ENCODE data around the gene NSDHL.
A peak's percentile ranks its signal among the peaks of the same experiment; 100 is the strongest.

The NSDHL gene

DNA sequence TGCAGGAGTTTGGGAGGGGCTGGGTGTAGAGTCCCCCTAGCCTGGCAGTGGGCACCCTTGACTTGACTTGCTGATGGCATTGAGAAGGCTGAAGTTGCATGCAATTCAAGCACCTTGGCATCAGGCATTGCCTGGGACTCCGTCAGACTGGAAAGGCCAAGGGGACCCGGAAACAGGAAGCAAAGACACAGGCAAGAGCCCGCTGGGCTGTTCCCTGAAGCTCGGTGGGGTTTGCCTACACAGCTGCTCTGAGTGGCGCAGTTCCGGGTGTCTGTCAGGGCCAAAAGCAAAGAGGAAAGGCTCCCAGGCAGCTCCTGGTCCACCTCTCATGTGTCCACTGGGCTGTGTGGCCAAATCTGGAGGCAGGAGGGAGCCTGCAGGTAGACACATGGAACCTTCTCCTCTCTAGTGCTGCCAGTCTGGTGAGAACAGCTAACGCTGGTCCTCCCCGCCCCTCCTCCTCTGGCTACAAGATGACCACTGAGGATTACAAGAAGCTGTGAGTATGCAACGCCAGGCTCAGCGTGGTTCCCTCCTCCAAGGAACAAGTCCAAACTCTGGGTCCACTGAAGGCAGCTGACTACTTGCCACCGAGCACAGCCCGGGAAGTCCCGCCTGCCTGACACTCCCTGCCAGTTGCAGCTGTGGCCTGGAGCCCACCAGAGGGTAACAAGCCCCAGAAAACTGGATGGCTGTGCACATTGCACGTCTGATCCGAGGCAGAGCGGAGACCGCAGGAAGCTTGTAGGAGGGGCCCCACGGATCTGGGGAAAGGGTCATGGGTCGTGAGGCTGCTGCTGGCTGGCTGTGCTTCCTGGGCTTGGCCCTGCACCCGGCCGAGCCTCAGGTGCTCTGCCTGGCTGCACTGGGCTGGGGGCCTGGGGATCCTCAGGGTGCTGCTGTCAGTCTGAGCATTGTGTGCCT lies 87.1 kb downstream of the NSDHL start:
- peak; percentile 51 for DNase-seq

DNA sequence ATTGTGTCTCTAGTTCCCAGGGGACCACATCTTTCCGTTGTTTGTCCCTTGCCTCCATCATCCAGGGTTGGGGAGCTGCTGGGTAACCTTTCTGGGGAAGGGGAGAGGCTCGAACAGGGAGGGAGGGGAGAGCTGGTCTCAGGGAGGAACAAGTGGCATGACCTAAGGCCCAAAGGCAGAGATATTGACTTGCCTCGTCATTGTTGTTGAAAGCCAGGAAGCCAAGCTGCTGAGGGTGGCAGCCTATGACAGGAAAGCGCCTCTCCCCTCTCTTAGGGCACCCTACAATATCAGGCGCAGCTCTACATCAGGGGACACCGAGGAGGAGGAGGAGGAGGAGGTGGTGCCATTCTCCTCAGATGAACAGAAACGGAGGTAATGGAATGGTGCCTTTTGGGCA lies 87.8 kb downstream of the NSDHL start:
- DNase-seq = no peak

Data from MV-4-11 (cell line).